ENCODE measurements around the gene CLEC2D.
"Not testable (repeated sequence)": the region's sequence is repeated elsewhere in the genome, so short reads cannot be mapped to it uniquely, and the experiment has no call there.

DNA sequence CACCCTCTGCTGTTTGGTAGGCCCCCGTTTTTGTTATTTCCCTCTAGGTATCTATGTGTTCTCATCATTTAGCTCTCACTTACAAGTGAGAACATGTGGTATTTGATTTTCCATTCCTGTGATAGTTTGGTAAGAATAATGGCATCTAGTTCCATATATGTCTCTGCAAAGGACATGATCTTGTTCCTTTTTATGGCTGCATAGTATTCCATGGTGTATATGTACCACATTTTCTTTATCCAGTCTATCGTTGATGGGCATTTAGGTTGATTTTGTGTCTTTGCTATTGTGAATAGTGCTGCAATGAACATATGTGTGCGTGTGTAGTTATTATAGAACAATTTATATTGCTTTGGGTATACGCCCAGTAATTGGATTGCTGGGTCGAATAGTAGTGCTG lies 35.0 kb downstream of the CLEC2D start:
- TF ChIP-seq, protein P1, sequence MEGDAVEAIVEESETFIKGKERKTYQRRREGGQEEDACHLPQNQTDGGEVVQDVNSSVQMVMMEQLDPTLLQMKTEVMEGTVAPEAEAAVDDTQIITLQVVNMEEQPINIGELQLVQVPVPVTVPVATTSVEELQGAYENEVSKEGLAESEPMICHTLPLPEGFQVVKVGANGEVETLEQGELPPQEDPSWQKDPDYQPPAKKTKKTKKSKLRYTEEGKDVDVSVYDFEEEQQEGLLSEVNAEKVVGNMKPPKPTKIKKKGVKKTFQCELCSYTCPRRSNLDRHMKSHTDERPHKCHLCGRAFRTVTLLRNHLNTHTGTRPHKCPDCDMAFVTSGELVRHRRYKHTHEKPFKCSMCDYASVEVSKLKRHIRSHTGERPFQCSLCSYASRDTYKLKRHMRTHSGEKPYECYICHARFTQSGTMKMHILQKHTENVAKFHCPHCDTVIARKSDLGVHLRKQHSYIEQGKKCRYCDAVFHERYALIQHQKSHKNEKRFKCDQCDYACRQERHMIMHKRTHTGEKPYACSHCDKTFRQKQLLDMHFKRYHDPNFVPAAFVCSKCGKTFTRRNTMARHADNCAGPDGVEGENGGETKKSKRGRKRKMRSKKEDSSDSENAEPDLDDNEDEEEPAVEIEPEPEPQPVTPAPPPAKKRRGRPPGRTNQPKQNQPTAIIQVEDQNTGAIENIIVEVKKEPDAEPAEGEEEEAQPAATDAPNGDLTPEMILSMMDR (conservative IDR thresholded peaks at IDR 0.05), result not testable (repeated sequence)
- not testable (repeated sequence) for TF ChIP-seq EZH2 (IDR thresholded peaks at IDR 0.05; ENCODE audit: low read depth)

All from PC-9 (cell line).